Muscle of leg (tissue), 16 donors: ENCODE measurements around the gene LRRC72. TPM values are rescaled to one million over a fixed set of nuclear protein-coding genes. Genes with fewer than 3 reads are reported as not detected.

Experiments
- DNase-seq: peaks from one replicate; pipeline ENCODE4 v3.0.0; 2013
- H3K27ac ChIP-seq: one replicate; pipeline ENCODE4 v1.5.1; 2013; ENCODE audit warnings: mild to moderate bottlenecking, low read length, control low read depth
- H3K27me3 ChIP-seq: one replicate; pipeline ENCODE4 v1.6.1; 2013; ENCODE audit warnings: low read length; ENCODE audit not compliant: control insufficient read depth, insufficient read depth
- H3K36me3 ChIP-seq: one replicate; pipeline ENCODE4 v1.6.1; 2013; ENCODE audit warnings: low read length; ENCODE audit not compliant: control insufficient read depth, insufficient read depth
- H3K4me1 ChIP-seq: one replicate; pipeline ENCODE4 v1.6.1; 2013; ENCODE audit warnings: low read length; ENCODE audit not compliant: control insufficient read depth, insufficient read depth
- H3K4me3 ChIP-seq: one replicate; pipeline ENCODE4 v1.5.1; 2013; ENCODE audit warnings: low read length, control low read depth
- H3K9me3 ChIP-seq: replicated peaks from 2 replicates; pipeline ENCODE4 v1.6.1; 2013; ENCODE audit warnings: low read depth, low read length; ENCODE audit not compliant: control insufficient read depth
- WGBS: methylation state at CpG from one replicate; pipeline ENCODE4 v1.1.5; 2013; ENCODE audit warnings: missing lambda C conversion rate; ENCODE audit not compliant: insufficient coverage; 5-methylcytosine and 5-hydroxymethylcytosine counted together
- long read RNA-seq, 11 donors: transcript quantifications; one replicate each; lab custom pipeline, GENCODE V29; 2026
- polyA plus RNA-seq, 8 donors: library from polyadenylated mRNA; unstranded; fragments of 120-200 nt; gene quantifications; one replicate each; pipeline versions ENCODE4 v1.2.1 to v1.2.3, GENCODE V29; 2013; ENCODE audit warnings: inconsistent platforms in 1 of 8, low replicate concordance in 1 of 8; ENCODE audit not compliant: insufficient read length in 8 of 8, insufficient read depth in 1 of 8
- total RNA-seq: library from RNA; stranded (reverse); fragments of 120-200 nt; gene quantifications from one replicate; pipeline ENCODE4 v1.2.4, GENCODE V29; 2013

Gene LRRC72
- total RNA-seq (not detected), polyA plus RNA-seq (not detected)
- long read RNA-seq, donor 1 = 0 reads
- long read RNA-seq, donor 2 = 0 reads
- long read RNA-seq, donor 3 = 0 reads
- long read RNA-seq, donor 4 = 0 reads
- long read RNA-seq, donor 5 = 0 reads
- long read RNA-seq, donor 6 = 0 reads
- long read RNA-seq, donor 7 = 0 reads
- long read RNA-seq, donor 8 = 0 reads
- long read RNA-seq, donor 9 = 0 reads
- long read RNA-seq, donor 10 = 0 reads
- long read RNA-seq, donor 11 = 0 reads

DNA sequence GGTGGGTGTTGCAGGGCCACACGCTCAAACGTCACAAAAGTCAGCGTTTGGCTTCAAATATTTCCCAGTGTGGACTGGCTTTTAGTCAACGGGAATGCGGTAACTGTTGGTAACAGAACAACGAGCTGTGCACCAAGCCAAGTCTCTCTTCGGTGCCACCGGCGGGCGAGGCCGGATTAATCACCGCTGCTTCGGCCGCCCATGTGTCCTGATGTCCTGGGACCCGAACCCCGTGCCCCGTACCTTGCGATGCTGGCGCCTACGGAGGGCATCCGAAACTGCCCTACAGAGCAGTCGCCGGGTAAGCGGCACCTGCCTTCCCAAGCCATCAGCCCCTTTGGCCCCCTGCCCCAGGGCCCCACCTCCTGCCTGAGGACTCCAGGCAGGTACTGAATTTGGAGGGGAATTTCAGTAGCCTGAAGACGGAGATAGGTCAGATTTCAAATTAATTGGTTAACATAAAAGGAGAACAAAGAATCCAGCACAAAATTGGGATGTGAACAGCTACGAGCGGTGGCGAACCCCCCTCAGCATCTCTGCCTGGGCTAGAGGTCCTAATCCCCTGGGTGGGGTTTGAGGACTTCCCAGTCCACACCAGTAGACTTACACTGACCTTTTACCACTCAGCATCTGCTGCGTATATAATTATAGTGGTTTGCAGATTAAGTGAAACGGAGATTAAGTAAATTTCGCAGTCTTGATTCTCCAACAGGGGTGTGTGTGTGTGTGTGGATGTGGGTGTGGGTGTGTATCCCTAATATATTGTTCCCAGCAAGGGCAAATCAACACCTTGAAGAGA, at the start of gene LRRC72:
TSS of gene LRRC72 (plus strand) at position 84 of the 799 bp plus-strand sequence. CDS start at position 212, 128 bp downstream.
- Histone ChIP-seq H3K4me3 (no peak within 1 kb of the TSS), H3K36me3 (no peaks in the 10 kb centered on the region), H3K4me1 (no peaks in the 10 kb centered on the region), H3K27me3 (no peaks in the 10 kb centered on the region), H3K27ac (no peak within 1 kb of the TSS), H3K9me3 (no peaks in the 10 kb centered on the region)
- no peak for DNase-seq
- 95% methylated on average over 19 of the region's 31 CpGs for WGBS

- no peaks in the 10 kb centered on the region for H3K4me1 ChIP-seq
- H3K4me3 ChIP-seq = no peak overlapping the region
- no peaks in the 10 kb centered on the region for H3K36me3 ChIP-seq
- no peaks in the 10 kb centered on the region for H3K27me3 ChIP-seq
- DNase-seq = no peak
- H3K9me3 ChIP-seq = no peaks in the 10 kb centered on the region
- no peak overlapping the region for H3K27ac ChIP-seq
- WGBS = 83% methylated on average over 3 of the region's 4 CpGs
Measured at GRCh38 chr7:16479161-16479560, 47.5 kb upstream of the LRRC72 start.

DNA sequence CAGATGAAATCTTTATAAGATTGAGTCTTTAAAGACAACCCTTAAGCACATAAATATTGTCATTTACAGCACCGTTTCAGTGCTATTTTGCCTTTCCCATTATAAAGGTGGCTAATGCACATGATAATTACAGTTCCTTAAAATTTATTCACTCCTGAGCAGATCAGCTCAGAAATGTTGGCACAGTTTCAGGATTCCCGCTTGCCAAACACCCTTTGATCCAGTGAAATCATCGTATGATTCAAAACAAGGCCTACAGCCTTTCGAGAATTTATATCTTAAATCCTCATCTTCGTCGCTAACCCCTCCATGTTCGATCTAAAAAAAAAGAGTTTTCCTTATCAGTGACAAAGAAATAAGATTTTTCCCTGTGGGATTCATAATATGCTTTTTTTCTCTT, 47.0 kb upstream of the LRRC72 start:
- Histone ChIP-seq H3K4me1 (no peaks in the 10 kb centered on the region), H3K9me3 (no peaks in the 10 kb centered on the region), H3K27me3 (no peaks in the 10 kb centered on the region), H3K36me3 (no peaks in the 10 kb centered on the region), H3K27ac (no peak overlapping the region), H3K4me3 (no peak overlapping the region)
- DNase-seq = no peak
- 55% methylated on average over 2 of the region's 7 CpGs for WGBS

GRCh38 chr7:16484453-16485158, 42.0 kb upstream of the LRRC72 start:
- WGBS = 87% methylated on average over 3 of the region's 4 CpGs
- no peaks in the 10 kb centered on the region for H3K36me3 ChIP-seq
- H3K27me3 ChIP-seq = no peaks in the 10 kb centered on the region
- no peak overlapping the region for H3K4me3 ChIP-seq
- DNase-seq = no peak
- no peaks in the 10 kb centered on the region for H3K9me3 ChIP-seq
- H3K27ac ChIP-seq = no peak overlapping the region
- no peaks in the 10 kb centered on the region for H3K4me1 ChIP-seq

GRCh38 chr7:16491148-16491547, 35.5 kb upstream of the LRRC72 start:
- DNase-seq = no peak
- Histone ChIP-seq H3K9me3 (no peaks in the 10 kb centered on the region), H3K36me3 (no peaks in the 10 kb centered on the region), H3K4me1 (no peaks in the 10 kb centered on the region), H3K4me3 (no peak overlapping the region), H3K27ac (no peak overlapping the region), H3K27me3 (no peaks in the 10 kb centered on the region)
- WGBS = no CpG with 5 or more reads among the region's 2 CpGs

- Histone ChIP-seq H3K4me3 (no peak overlapping the region), H3K36me3 (no peaks in the 10 kb centered on the region), H3K27me3 (no peaks in the 10 kb centered on the region), H3K4me1 (no peaks in the 10 kb centered on the region), H3K9me3 (no peaks in the 10 kb centered on the region), H3K27ac (no peak overlapping the region)
- WGBS = no CpG with 5 or more reads among the region's 3 CpGs
- DNase-seq = no peak
Measured at GRCh38 chr7:16492513-16493062, 34.0 kb upstream of the LRRC72 start.

DNA sequence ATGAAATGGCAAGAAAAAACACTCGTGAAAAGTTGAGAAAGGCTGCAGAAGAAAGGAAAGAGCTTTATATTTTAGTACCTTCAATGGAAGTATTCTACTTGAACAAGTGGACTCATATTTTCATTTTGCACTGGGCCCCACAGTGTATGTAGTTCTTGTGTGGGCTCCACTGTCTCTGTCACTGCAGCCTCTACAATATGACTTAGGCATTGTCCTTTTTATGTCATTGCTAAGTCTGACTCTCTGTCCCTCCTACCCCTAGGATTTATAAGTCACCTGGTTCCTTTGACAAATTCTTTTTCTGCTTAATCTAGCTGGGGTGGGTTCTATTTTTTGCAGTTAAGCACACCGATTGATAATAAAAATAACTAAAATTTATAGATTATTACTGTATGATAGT, 33.4 kb upstream of the LRRC72 start:
- no CpG with 5 or more reads among the region's 2 CpGs for WGBS
- Histone ChIP-seq H3K36me3 (no peaks in the 10 kb centered on the region), H3K9me3 (no peaks in the 10 kb centered on the region), H3K4me1 (no peaks in the 10 kb centered on the region), H3K27ac (no peak overlapping the region), H3K4me3 (no peak overlapping the region), H3K27me3 (no peaks in the 10 kb centered on the region)
- DNase-seq = no peak

- DNase-seq = no peak
- WGBS = no CpG with 5 or more reads among the region's 2 CpGs
- H3K4me1 ChIP-seq = no peaks in the 10 kb centered on the region
- no peak overlapping the region for H3K27ac ChIP-seq
- H3K4me3 ChIP-seq = no peak overlapping the region
- H3K36me3 ChIP-seq = no peaks in the 10 kb centered on the region
- H3K27me3 ChIP-seq = no peaks in the 10 kb centered on the region
- H3K9me3 ChIP-seq = no peaks in the 10 kb centered on the region
Measured at GRCh38 chr7:16494551-16494950, 32.1 kb upstream of the LRRC72 start.

DNA sequence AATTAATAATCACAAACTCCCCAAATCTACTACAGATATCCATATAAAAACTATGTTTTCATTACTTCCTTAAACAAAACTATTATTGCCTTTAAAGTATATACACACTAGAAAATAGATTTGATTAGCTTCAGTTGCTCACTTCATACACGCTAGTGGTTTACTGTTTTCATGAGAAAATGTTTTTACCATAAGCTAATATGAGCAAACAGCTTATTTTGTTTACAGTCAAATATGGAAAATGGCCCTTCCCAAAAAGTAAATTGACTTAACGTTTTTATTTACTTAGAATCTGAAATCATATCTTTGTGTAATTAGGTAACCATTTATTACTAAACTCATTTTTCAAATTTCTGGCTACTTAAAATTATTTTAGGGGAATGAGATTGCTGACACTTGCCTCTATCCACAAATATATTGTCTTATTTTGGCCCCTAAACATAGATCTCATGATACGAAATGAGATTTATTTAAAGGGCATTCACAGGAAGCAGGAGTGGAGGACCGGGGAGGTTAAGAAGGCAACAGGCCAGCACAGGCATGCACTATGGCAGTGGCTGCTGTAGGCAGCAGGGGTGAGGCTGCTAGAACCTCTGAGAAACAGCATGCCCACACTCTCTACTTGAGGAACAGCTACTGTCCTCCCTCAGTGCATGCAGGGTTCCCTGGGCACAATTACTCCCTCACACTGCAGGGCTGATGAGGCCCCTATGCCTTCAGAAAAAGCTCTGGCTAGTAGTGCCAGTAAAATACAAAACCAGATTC, 31.5 kb upstream of the LRRC72 start:
- Histone ChIP-seq H3K4me1 (no peaks in the 10 kb centered on the region), H3K4me3 (no peak overlapping the region), H3K27ac (no peak overlapping the region), H3K36me3 (no peaks in the 10 kb centered on the region), H3K27me3 (no peaks in the 10 kb centered on the region), H3K9me3 (no peaks in the 10 kb centered on the region)
- no peak for DNase-seq
- no CpG with 5 or more reads among the region's 4 CpGs for WGBS
